Osteoblast (primary cell): ENCODE results near the gene HERPUD2. TPM values are rescaled to one million over a fixed set of nuclear protein-coding genes. Genes with fewer than 3 reads are reported as not detected.

Experiments used
- DNase-seq: peaks from one replicate; pipeline ENCODE4 v3.0.0; 2011; ENCODE audit warnings: low spot score, mixed read lengths; ENCODE audit not compliant: insufficient read length; ENCODE audit errors: missing footprints
- H2AFZ ChIP-seq: 2 replicates; pipeline ENCODE4 v1.6.0; 2011; ENCODE audit warnings: mild to moderate bottlenecking, low read length
- H3K27ac ChIP-seq: 2 replicates; pipeline ENCODE4 v1.5.1; 2011; ENCODE audit warnings: mild to moderate bottlenecking, low read depth, low read length, moderate library complexity
- H3K27me3 ChIP-seq: 2 replicates; pipeline ENCODE4 v1.6.0; 2012; ENCODE audit warnings: mild to moderate bottlenecking, control low read depth, inconsistent platforms, low read length, moderate library complexity; ENCODE audit not compliant: insufficient read depth
- H3K36me3 ChIP-seq: 2 replicates; pipeline ENCODE4 v1.5.1; 2011; ENCODE audit warnings: mild to moderate bottlenecking, low read length, control low read depth, moderate library complexity; ENCODE audit not compliant: insufficient read depth
- H3K4me1 ChIP-seq: 2 replicates; pipeline ENCODE4 v1.5.1; 2011; ENCODE audit warnings: mild to moderate bottlenecking, low read length, control low read depth, moderate library complexity; ENCODE audit not compliant: insufficient read depth
- H3K4me2 ChIP-seq: 2 replicates; pipeline ENCODE4 v1.6.0; 2011; ENCODE audit warnings: mild to moderate bottlenecking, low read length; ENCODE audit not compliant: insufficient read depth
- H3K4me3 ChIP-seq: fragments of 200-600 bp; sonication (generic); 3 replicates; pipeline ENCODE4 v1.5.1; 2012; ENCODE audit warnings: mild to moderate bottlenecking, low read length, inconsistent platforms; ENCODE audit not compliant: insufficient read depth
- H3K79me2 ChIP-seq: 2 replicates; pipeline ENCODE4 v1.6.0; 2012; ENCODE audit warnings: mild to moderate bottlenecking, low read length, control low read depth, inconsistent platforms; ENCODE audit not compliant: insufficient read depth
- H3K9me3 ChIP-seq: 2 replicates; pipeline ENCODE4 v1.5.1; 2011; ENCODE audit warnings: low read depth, low read length, control low read depth
- H4K20me1 ChIP-seq: 2 replicates; pipeline ENCODE4 v1.6.0; 2012; ENCODE audit warnings: mild to moderate bottlenecking, low read length, control low read depth; ENCODE audit not compliant: insufficient read depth
- CTCF ChIP-seq: IDR thresholded peaks from 2 replicates; pipeline ENCODE4 v1.5.1; 2011; ENCODE audit warnings: mild to moderate bottlenecking, low read depth, low read length, moderate library complexity; ENCODE audit errors: extremely low read depth
- total RNA-seq: library from RNA; depleted of rRNA; stranded (reverse); fragments of >200 nt; gene quantifications from 2 replicates; pipeline ENCODE4 v1.2.3, GENCODE V29; 2012

HERPUD2 gene
- total RNA-seq, 1 donor = 32.9 TPM

DNA sequence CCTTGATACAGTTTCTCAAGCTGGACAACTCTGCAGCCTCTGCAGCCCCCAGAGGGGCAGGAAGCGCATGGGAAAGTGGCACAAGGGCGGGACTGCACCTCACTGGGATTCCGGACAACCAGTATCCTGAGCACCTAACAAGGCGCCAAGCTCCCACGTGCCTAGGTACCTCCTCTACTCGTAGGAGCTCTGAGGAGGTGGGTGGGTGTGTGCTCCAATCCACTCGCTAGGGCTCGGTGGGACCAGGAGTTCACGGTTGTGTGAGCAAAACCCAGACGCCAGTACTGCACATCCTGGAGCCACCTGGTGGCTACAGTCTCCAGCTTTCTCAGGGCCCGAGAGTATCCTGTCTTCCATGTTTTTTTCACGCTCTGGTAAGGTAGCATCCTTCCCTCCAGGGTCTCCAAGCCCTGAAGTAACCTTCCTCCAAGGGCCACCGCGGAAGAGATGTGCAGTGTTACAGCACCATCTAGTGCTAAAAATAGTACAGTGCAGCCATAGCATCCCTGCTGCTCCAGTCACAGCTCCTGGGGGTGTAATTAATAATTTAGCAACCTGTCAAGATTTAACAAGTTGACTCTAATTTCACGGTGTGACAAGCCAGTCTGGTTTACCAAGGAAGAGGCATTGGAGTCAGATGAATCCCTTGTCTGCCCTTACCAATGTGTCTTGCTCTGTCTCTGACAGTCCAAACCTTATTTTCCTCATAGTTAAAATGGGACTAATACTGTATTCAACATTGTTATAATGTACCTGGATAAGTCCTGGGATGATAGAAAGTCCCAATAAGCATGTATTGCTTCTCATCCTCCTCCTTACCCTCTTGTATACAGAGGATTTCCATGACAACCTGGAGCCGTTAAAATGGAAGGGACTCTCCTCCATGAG is 70.4 kb downstream of the HERPUD2 start:
- H2AFZ ChIP-seq = no peak overlapping the region
- peak; percentile 87 for TF ChIP-seq CTCF
- H3K4me1 ChIP-seq = no peaks in the 10 kb centered on the region
- no peaks in the 10 kb centered on the region for H3K27me3 ChIP-seq
- H3K27ac ChIP-seq = no peak overlapping the region
- H3K79me2 ChIP-seq = no peaks in the 10 kb centered on the region
- peaks cover 13% of the 10 kb centered on the region for H3K36me3 ChIP-seq
- H4K20me1 ChIP-seq = no peaks in the 10 kb centered on the region
- H3K9me3 ChIP-seq = no peaks in the 10 kb centered on the region
- no peak overlapping the region for H3K4me3 ChIP-seq
- H3K4me2 ChIP-seq = peak overlapping the region; percentile 32
- peak; percentile 68 for DNase-seq

GRCh38 chr7:35623381-35623780 is 71.6 kb downstream of the HERPUD2 start:
- no peak for DNase-seq
- Histone ChIP-seq H3K4me2 (no peak overlapping the region), H3K36me3 (peaks cover 3% of the 10 kb centered on the region), H3K27me3 (no peaks in the 10 kb centered on the region), H3K4me1 (no peaks in the 10 kb centered on the region), H4K20me1 (no peaks in the 10 kb centered on the region), H3K9me3 (no peaks in the 10 kb centered on the region), H3K79me2 (no peaks in the 10 kb centered on the region), H2AFZ (no peak overlapping the region), H3K27ac (no peak overlapping the region), H3K4me3 (no peak overlapping the region)
- TF ChIP-seq CTCF = no peak

DNA sequence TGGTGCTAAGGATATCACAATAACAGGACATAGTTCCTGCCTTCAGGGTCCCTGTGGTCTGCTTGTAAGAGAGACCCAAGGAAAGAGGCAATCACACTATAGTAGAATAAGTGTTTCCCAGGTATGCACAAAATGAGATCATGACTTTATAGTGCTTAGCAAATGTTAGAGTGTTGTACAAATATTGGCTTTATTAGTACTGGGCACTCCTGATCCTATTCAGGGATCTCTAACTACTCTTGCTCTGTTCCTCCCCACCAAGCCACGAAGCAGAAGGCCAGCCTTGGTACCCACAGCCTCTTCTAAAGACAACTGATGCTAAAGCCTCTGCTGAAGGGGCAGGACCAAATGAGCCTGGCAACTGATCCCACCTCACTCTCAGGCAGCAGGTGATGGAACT is 75.1 kb downstream of the HERPUD2 start:
- Histone ChIP-seq H3K4me1 (no peaks in the 10 kb centered on the region), H2AFZ (no peak overlapping the region), H3K27ac (no peak overlapping the region), H3K27me3 (no peaks in the 10 kb centered on the region), H3K4me2 (no peak overlapping the region), H3K9me3 (no peaks in the 10 kb centered on the region), H3K79me2 (no peaks in the 10 kb centered on the region), H3K4me3 (no peak overlapping the region), H3K36me3 (no peaks in the 10 kb centered on the region), H4K20me1 (no peaks in the 10 kb centered on the region)
- no peak for TF ChIP-seq CTCF
- DNase-seq = no peak

DNA sequence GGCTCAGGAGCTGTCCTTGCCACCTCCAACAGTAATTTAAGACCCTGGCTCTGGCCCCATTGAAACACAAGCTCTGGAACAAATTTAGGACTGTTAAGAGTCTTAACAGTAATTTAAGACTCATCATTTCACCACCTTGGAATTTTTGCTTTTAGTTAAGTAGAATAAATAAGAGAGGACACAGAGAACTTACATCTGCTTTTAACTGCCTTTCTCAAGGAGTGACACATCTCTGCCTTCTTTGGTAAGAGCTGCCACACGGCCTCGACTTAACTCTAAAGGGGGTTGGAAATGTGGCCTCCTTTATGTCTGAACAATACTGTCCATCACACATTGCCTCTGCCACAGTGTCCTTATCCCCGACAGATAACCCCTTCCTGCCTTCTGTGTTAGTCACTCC is 77.9 kb downstream of the HERPUD2 start:
- no peaks in the 10 kb centered on the region for H3K9me3 ChIP-seq
- no peak overlapping the region for H3K4me2 ChIP-seq
- no peaks in the 10 kb centered on the region for H3K36me3 ChIP-seq
- H3K4me1 ChIP-seq = no peaks in the 10 kb centered on the region
- H3K79me2 ChIP-seq = no peaks in the 10 kb centered on the region
- no peak overlapping the region for H3K27ac ChIP-seq
- TF ChIP-seq CTCF = no peak
- H2AFZ ChIP-seq = no peak overlapping the region
- no peaks in the 10 kb centered on the region for H4K20me1 ChIP-seq
- H3K4me3 ChIP-seq = no peak overlapping the region
- DNase-seq = no peak
- H3K27me3 ChIP-seq = no peaks in the 10 kb centered on the region
